ENCODE measurements around the gene DNAAF8. TPM values are rescaled to one million over a fixed set of nuclear protein-coding genes. Genes with fewer than 3 reads are reported as not detected.

DNAAF8 gene
- total and polyA plus RNA-seq, 2 of the 4 experiments (the other 2 are of a cell fraction) = 0.54 to 1.7 TPM

DNA sequence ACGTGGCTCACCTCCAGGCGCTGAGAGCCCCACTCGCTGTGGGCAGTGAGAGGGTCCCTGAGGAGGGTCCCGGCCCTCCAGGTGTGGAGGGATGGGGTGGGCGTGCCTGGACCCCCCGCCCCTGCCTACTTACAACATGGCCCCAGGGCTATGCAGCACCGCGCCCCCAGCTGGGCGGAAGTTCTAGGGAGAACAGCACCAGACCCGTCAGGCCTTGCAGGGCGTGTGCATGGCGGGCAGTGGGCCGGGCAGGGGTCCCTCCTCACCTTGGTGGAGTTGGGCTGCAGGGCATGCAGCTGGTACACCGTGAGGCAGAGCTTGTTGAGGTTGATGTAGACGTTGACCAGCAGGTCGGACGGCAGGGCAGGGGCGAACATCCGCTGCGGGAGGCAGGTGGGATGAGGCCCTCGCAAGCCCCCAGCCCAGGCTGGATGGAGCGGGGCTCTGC, 63.5 kb downstream of the DNAAF8 start:
- TF ChIP-seq RFX5 (IDR thresholded peaks at IDR 0.05; ENCODE audit: low read depth, low read length) = no peak
- no peak for TF ChIP-seq CHD1 (IDR thresholded peaks at IDR 0.05; ENCODE audit: low read depth, low read length)
- TF ChIP-seq, protein P1, sequence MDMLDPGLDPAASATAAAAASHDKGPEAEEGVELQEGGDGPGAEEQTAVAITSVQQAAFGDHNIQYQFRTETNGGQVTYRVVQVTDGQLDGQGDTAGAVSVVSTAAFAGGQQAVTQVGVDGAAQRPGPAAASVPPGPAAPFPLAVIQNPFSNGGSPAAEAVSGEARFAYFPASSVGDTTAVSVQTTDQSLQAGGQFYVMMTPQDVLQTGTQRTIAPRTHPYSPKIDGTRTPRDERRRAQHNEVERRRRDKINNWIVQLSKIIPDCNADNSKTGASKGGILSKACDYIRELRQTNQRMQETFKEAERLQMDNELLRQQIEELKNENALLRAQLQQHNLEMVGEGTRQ (IDR thresholded peaks at IDR 0.05; ENCODE audit: low read depth, low read length) = no peak
- no peak for TF ChIP-seq BHLHE40 (IDR thresholded peaks at IDR 0.05; ENCODE audit: low read depth, low read length)
- no peak for TF ChIP-seq MAFK (IDR thresholded peaks at IDR 0.05; ENCODE audit: low read depth, low read length)
- TF ChIP-seq MAZ (IDR thresholded peaks at IDR 0.05; ENCODE audit: borderline replicate concordance, low read depth, low read length) = no peak
- TF ChIP-seq, protein P2, sequence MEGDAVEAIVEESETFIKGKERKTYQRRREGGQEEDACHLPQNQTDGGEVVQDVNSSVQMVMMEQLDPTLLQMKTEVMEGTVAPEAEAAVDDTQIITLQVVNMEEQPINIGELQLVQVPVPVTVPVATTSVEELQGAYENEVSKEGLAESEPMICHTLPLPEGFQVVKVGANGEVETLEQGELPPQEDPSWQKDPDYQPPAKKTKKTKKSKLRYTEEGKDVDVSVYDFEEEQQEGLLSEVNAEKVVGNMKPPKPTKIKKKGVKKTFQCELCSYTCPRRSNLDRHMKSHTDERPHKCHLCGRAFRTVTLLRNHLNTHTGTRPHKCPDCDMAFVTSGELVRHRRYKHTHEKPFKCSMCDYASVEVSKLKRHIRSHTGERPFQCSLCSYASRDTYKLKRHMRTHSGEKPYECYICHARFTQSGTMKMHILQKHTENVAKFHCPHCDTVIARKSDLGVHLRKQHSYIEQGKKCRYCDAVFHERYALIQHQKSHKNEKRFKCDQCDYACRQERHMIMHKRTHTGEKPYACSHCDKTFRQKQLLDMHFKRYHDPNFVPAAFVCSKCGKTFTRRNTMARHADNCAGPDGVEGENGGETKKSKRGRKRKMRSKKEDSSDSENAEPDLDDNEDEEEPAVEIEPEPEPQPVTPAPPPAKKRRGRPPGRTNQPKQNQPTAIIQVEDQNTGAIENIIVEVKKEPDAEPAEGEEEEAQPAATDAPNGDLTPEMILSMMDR (conservative IDR thresholded peaks at IDR 0.05; ENCODE audit: low read depth, low read length) = no peak
- TF ChIP-seq FOS (IDR thresholded peaks at IDR 0.05; ENCODE audit: low read depth, low read length) = no peak
- TF ChIP-seq SMC3 (IDR thresholded peaks at IDR 0.05; ENCODE audit: low read depth, low read length) = no peak
- TF ChIP-seq NFE2L2 (IDR thresholded peaks at IDR 0.05; ENCODE audit: low read depth, low read length) = no peak
- no peak for TF ChIP-seq MXI1 (IDR thresholded peaks at IDR 0.05; ENCODE audit: borderline replicate concordance, low read depth, low read length)
- TF ChIP-seq, protein P3, sequence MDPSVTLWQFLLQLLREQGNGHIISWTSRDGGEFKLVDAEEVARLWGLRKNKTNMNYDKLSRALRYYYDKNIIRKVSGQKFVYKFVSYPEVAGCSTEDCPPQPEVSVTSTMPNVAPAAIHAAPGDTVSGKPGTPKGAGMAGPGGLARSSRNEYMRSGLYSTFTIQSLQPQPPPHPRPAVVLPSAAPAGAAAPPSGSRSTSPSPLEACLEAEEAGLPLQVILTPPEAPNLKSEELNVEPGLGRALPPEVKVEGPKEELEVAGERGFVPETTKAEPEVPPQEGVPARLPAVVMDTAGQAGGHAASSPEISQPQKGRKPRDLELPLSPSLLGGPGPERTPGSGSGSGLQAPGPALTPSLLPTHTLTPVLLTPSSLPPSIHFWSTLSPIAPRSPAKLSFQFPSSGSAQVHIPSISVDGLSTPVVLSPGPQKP (IDR thresholded peaks at IDR 0.05; ENCODE audit: borderline replicate concordance, low read depth, low read length) = no peak
- no peak for TF ChIP-seq CEBPB (IDR thresholded peaks at IDR 0.05; ENCODE audit: low read depth, low read length)
- TF ChIP-seq RAD21 (IDR thresholded peaks at IDR 0.05; ENCODE audit: low read length) = no peak
- no peak for TF ChIP-seq POLR2A (IDR thresholded peaks at IDR 0.05; ENCODE audit: low read depth, low read length)
- no peak for TF ChIP-seq RCOR1 (IDR thresholded peaks at IDR 0.05; ENCODE audit: insufficient replicate concordance, low read length)
- CTCF ChIA-PET = interaction anchor here (0.5 kb wide), 1 partner anchor 14 kb away, joined by 3 read pairs; no protein-coding TSS in a partner anchor
- Histone ChIP-seq H3K14ac (replicated peaks; ENCODE audit: low read depth, low read length) (no peak overlapping the region), H3K9ac (ENCODE audit: low read depth, low read length) (no peak overlapping the region), H3K36me3 (ENCODE audit: control insufficient read depth, insufficient read depth, low read length) (peaks cover 2% of the 10 kb centered on the region; the same call in 1 of the 2 replicates), H2AK9ac (replicated peaks; ENCODE audit: low read depth, low read length, poor library complexity) (no peak overlapping the region), H2BK5ac (ENCODE audit: low read depth, low read length, poor library complexity, severe bottlenecking) (no peak overlapping the region), H3K27me3 (ENCODE audit: control insufficient read depth, insufficient read depth, low read length) (no peaks in the 10 kb centered on the region), H3K27ac (ENCODE audit: insufficient read depth, low read length) (no peak overlapping the region), H3K9me1 (ENCODE audit: insufficient read depth, low read length) (no peaks in the 10 kb centered on the region), H3K4me1 (ENCODE audit: control insufficient read depth, insufficient read depth, low read length) (peaks cover 5% of the 10 kb centered on the region; the same call in 1 of the 2 replicates), H2AFZ (replicated peaks; ENCODE audit: low read length, poor library complexity) (no peak overlapping the region), H3K4ac (ENCODE audit: low read depth, low read length) (no peak overlapping the region), H3K9me3 (ENCODE audit: control insufficient read depth, insufficient read depth, low read length) (no peaks in the 10 kb centered on the region), H4K91ac (ENCODE audit: insufficient read depth, low read depth, low read length) (no peak overlapping the region), H4K5ac (ENCODE audit: low read depth, low read length) (no peak overlapping the region), H4K8ac (ENCODE audit: low read depth in 2 of 2, low read length in 2 of 2) (no peak overlapping the region), H2BK15ac (ENCODE audit: low read depth, low read length) (no peak overlapping the region), H2BK20ac (ENCODE audit: low read depth, low read length) (no peak overlapping the region), H2AK5ac (ENCODE audit: low read depth, low read length) (no peak overlapping the region), H3K79me1 (ENCODE audit: low read depth in 1 of 2, low read length in 2 of 2) (0 out of 4 replicates have a peak, but pooled peaks cover 0 to 7% of the 10 kb centered on the region in 2 experiments), H3K23ac (ENCODE audit: low read depth, low read length) (no peak overlapping the region), H3K4me2 (ENCODE audit: low read depth, low read length) (no peak overlapping the region), H2BK120ac (ENCODE audit: low read depth, low read length) (no peak overlapping the region), H3K18ac (ENCODE audit: low read depth, low read length) (no peak overlapping the region), H3K56ac (ENCODE audit: extremely low read depth, insufficient read depth, low read length) (no peak overlapping the region), H3K4me3 (ENCODE audit: insufficient read depth, low read depth, low read length) (no peak overlapping the region), H4K20me1 (ENCODE audit: insufficient read depth, low read length) (no peaks in the 10 kb centered on the region)
- ATAC-seq (ENCODE audit: low read depth) (no peak), DNase-seq (no peak)
- in situ Hi-C loops (cut with MboI; ENCODE audit: low sequenced_read_pairs) (no loop called here), dilution Hi-C loops (cut with HindIII; ENCODE audit: low sequenced_read_pairs, unreplicated experiment) (no loop called here), intact Hi-C loops (cut with micrococcal nuclease) (no loop called here)
- 92% methylated on average over 4 of the region's 22 CpGs; no CpG with 5 or more reads in 1 of the 2 experiments for WGBS, 2 experiments (ENCODE audit: extremely low coverage in 2 of 2, insufficient read length in 1 of 2)
- POLR2A ChIA-PET (ENCODE audit: unreplicated experiment) = no interaction called here
- BruUV-seq (replicated peaks) = no TSS peak

Data from IMR-90 (cell line).